IMR-90 (cell line): Measurements from ENCODE around the gene SLC25A30. TPM values are rescaled to one million over a fixed set of nuclear protein-coding genes. Genes with fewer than 3 reads are reported as not detected.
"Not testable (repeated sequence)": the region's sequence is repeated elsewhere in the genome, so short reads cannot be mapped to it uniquely, and the experiment has no call there.

ENCODE experiments used
- ATAC-seq: fragments of 200-7000 bp; cut with Tn5 transposase; 2 replicates; pipeline ENCODE4 v1.9.1; 2020; ENCODE audit warnings: low read depth, mild to moderate bottlenecking, moderate library complexity
- BruUV-seq: library from RNA; stranded (reverse); fragments of 400-500 nt; replicated peaks from 2 replicates; lab custom pipeline; 2021; lab: Mats Ljungman, UMichigan
- CTCF ChIA-PET: fragments of 300-600 bp; formaldehyde crosslinking; extraction: SDS; loops from one replicate; lab custom pipeline; 2021; ENCODE audit warnings: antibody characterized with exemption; lab: Yijun Ruan, JAX
- POLR2A ChIA-PET: fragments of 300-600 bp; sonication (Branson Sonifier 250); formaldehyde crosslinking; loops from one replicate; lab custom pipeline; 2022; ENCODE audit warnings: antibody characterized with exemption; ENCODE audit not compliant: unreplicated experiment; lab: Charles Lee
- DNase-seq: peaks from one replicate; pipeline ENCODE4 v3.0.0; 2013
- H2AFZ ChIP-seq: replicated peaks from 2 replicates; pipeline ENCODE3; 2013; ENCODE audit warnings: low read length, mild to moderate bottlenecking; ENCODE audit not compliant: poor library complexity
- H2AK5ac ChIP-seq: 2 replicates; pipeline ENCODE4 v1.6.1; 2013; ENCODE audit warnings: low read depth, low read length, inconsistent platforms
- H2AK9ac ChIP-seq: replicated peaks from 2 replicates; pipeline ENCODE3; 2013; ENCODE audit warnings: mild to moderate bottlenecking, low read depth, low read length, moderate library complexity; ENCODE audit not compliant: poor library complexity
- H2BK120ac ChIP-seq: 2 replicates; pipeline ENCODE4 v1.6.1; 2013; ENCODE audit warnings: low read depth, low read length, inconsistent platforms
- H2BK15ac ChIP-seq: 3 replicates; pipeline ENCODE4 v1.6.1; 2013; ENCODE audit warnings: low read depth, low read length, inconsistent platforms
- H2BK20ac ChIP-seq: 2 replicates; pipeline ENCODE4 v1.6.1; 2013; ENCODE audit warnings: low read depth, mild to moderate bottlenecking, inconsistent platforms, low read length, moderate library complexity
- H2BK5ac ChIP-seq: 2 replicates; pipeline ENCODE4 v1.6.1; 2013; ENCODE audit warnings: mild to moderate bottlenecking, low read depth, low read length, inconsistent platforms; ENCODE audit not compliant: poor library complexity, severe bottlenecking
- H3K14ac ChIP-seq: replicated peaks from 2 replicates; pipeline ENCODE4 v1.6.1; 2013; ENCODE audit warnings: low read depth, low read length, inconsistent platforms
- H3K18ac ChIP-seq: 2 replicates; pipeline ENCODE4 v1.6.1; 2013; ENCODE audit warnings: low read depth, low read length, control low read depth
- H3K23ac ChIP-seq: 2 replicates; pipeline ENCODE4 v1.6.1; 2013; ENCODE audit warnings: low read depth, low read length, inconsistent platforms
- H3K27ac ChIP-seq: 2 replicates; pipeline ENCODE4 v1.5.1; 2013; ENCODE audit warnings: mild to moderate bottlenecking, control low read depth, low read length; ENCODE audit not compliant: insufficient read depth
- H3K27me3 ChIP-seq: 2 replicates; pipeline ENCODE4 v1.6.1; 2013; ENCODE audit warnings: low read length; ENCODE audit not compliant: control insufficient read depth, insufficient read depth
- H3K36me3 ChIP-seq: 2 replicates; pipeline ENCODE4 v1.6.1; 2013; ENCODE audit warnings: low read length, mixed read lengths; ENCODE audit not compliant: control insufficient read depth, insufficient read depth
- H3K4ac ChIP-seq: 2 replicates; pipeline ENCODE4 v1.6.1; 2013; ENCODE audit warnings: low read depth, low read length, inconsistent platforms
- H3K4me1 ChIP-seq: 2 replicates; pipeline ENCODE4 v1.6.1; 2013; ENCODE audit warnings: low read length, mixed read lengths; ENCODE audit not compliant: control insufficient read depth, insufficient read depth
- H3K4me2 ChIP-seq: 2 replicates; pipeline ENCODE4 v1.6.1; 2013; ENCODE audit warnings: low read depth, mild to moderate bottlenecking, control low read depth, low read length, moderate library complexity
- H3K4me3 ChIP-seq: 2 replicates; pipeline ENCODE4 v1.5.1; 2013; ENCODE audit warnings: low read depth, mild to moderate bottlenecking, control low read depth, low read length, moderate library complexity; ENCODE audit not compliant: insufficient read depth
- H3K56ac ChIP-seq: 2 replicates; pipeline ENCODE4 v1.6.1; 2013; ENCODE audit warnings: low read length, inconsistent platforms; ENCODE audit not compliant: insufficient read depth; ENCODE audit errors: extremely low read depth
- H3K79me1 ChIP-seq, 2 experiments: 2 replicates each; pipeline ENCODE4 v1.6.1; 2013; ENCODE audit warnings: low read length in 2 of 2, inconsistent platforms in 1 of 2, low read depth in 1 of 2
- H3K9ac ChIP-seq: 2 replicates; pipeline ENCODE4 v1.6.1; 2013; ENCODE audit warnings: low read depth, low read length, control low read depth
- H3K9me1 ChIP-seq: 2 replicates; pipeline ENCODE4 v1.6.1; 2013; ENCODE audit warnings: low read length, inconsistent platforms; ENCODE audit not compliant: insufficient read depth
- H3K9me3 ChIP-seq: 2 replicates; pipeline ENCODE4 v1.6.1; 2013; ENCODE audit warnings: low read length; ENCODE audit not compliant: control insufficient read depth, insufficient read depth
- H4K20me1 ChIP-seq: 2 replicates; pipeline ENCODE4 v1.6.1; 2013; ENCODE audit warnings: low read length, inconsistent platforms; ENCODE audit not compliant: insufficient read depth
- H4K5ac ChIP-seq: 2 replicates; pipeline ENCODE4 v1.6.1; 2013; ENCODE audit warnings: mild to moderate bottlenecking, low read depth, low read length, control low read depth
- H4K8ac ChIP-seq, 2 experiments: 2 replicates each; pipeline ENCODE4 v1.6.1; 2013; ENCODE audit warnings: low read depth in 2 of 2, low read length in 2 of 2, control low read depth in 1 of 2, inconsistent platforms in 1 of 2
- H4K91ac ChIP-seq: 2 replicates; pipeline ENCODE4 v1.6.1; 2013; ENCODE audit warnings: low read depth, low read length, inconsistent platforms; ENCODE audit not compliant: insufficient read depth
- WGBS, 2 experiments: methylation state at CpG; one replicate each; pipeline versions ENCODE4 v1.1.5 to v1.1.7; 2013; ENCODE audit warnings: missing lambda C conversion rate in 2 of 2; ENCODE audit not compliant: insufficient read length in 1 of 2; ENCODE audit errors: extremely low coverage in 2 of 2; 5-methylcytosine and 5-hydroxymethylcytosine counted together
- dilution Hi-C: fragments of 300-500 bp; cut with HindIII; formaldehyde crosslinking; loops from one replicate; pipeline ENCODE4 v1.14.3; 2018; ENCODE audit warnings: low sequenced_read_pairs; ENCODE audit not compliant: unreplicated experiment
- in situ Hi-C: fragments of 300-500 bp; cut with MboI; formaldehyde crosslinking; loops from 3 replicates; pipeline ENCODE4 v1.14.3; 2019; ENCODE audit warnings: low sequenced_read_pairs, inconsistent platforms, mixed read lengths
- intact Hi-C: fragments of 100-400 bp; cut with micrococcal nuclease; formaldehyde crosslinking; loops from 2 replicates; pipeline ENCODE4 v1.10.0; 2022
- polyA plus RNA-seq, 3 experiments: library from polyadenylated mRNA; depleted of rRNA; stranded (reverse); fragments of >200 nt; gene quantifications; 2 replicates each; pipeline ENCODE4 v1.2.3, GENCODE V29; 2012; ENCODE audit warnings: low replicate concordance in 1 of 3
- total RNA-seq: library from RNA; depleted of rRNA; stranded (reverse); fragments of >200 nt; gene quantifications from 2 replicates; pipeline ENCODE4 v1.2.3, GENCODE V29; 2012

Gene SLC25A30
- total and polyA plus RNA-seq, 2 of the 4 experiments (the other 2 are of a cell fraction): 9.9 to 19.4 TPM

- H4K20me1 ChIP-seq, H2AFZ ChIP-seq, H2BK15ac ChIP-seq, H3K4ac ChIP-seq, H2AK5ac ChIP-seq, POLR2A ChIA-PET, DNase-seq, H3K9me3 ChIP-seq, H3K36me3 ChIP-seq, H3K4me3 ChIP-seq, H3K14ac ChIP-seq, H2AK9ac ChIP-seq, H3K4me1 ChIP-seq, H2BK5ac ChIP-seq, H4K5ac ChIP-seq, H3K79me1 ChIP-seq, ATAC-seq, in situ Hi-C loops, H2BK20ac ChIP-seq, CTCF ChIA-PET, H3K18ac ChIP-seq, H3K9ac ChIP-seq, H4K8ac ChIP-seq, H3K4me2 ChIP-seq, H3K9me1 ChIP-seq, H3K23ac ChIP-seq, intact Hi-C loops, H4K91ac ChIP-seq, H3K56ac ChIP-seq, H3K27me3 ChIP-seq, H2BK120ac ChIP-seq, H3K27ac ChIP-seq, dilution Hi-C loops: not testable (repeated sequence)
- 98% methylated on average over 7 of the region's 8 CpGs; no CpG with 5 or more reads in 1 of the 2 experiments for WGBS, 2 experiments
- BruUV-seq: TSS peak; percentile 45
These were observed 39.4 kb downstream of the SLC25A30 start for GRCh38 chr13:45378786-45379185.

GRCh38 chr13:45377314-45377713 is 40.9 kb downstream of the SLC25A30 start:
- H3K4ac ChIP-seq, BruUV-seq, in situ Hi-C loops, H4K20me1 ChIP-seq, H3K79me1 ChIP-seq, ATAC-seq, H3K9ac ChIP-seq, H3K56ac ChIP-seq, H3K14ac ChIP-seq, H2BK20ac ChIP-seq, H4K91ac ChIP-seq, H2AFZ ChIP-seq, H3K23ac ChIP-seq, H2AK9ac ChIP-seq, DNase-seq, H3K18ac ChIP-seq, intact Hi-C loops, H3K27me3 ChIP-seq, H2BK15ac ChIP-seq, H2BK5ac ChIP-seq, H3K4me3 ChIP-seq, H3K4me2 ChIP-seq, H4K8ac ChIP-seq, H3K9me3 ChIP-seq, POLR2A ChIA-PET, H3K9me1 ChIP-seq, H2AK5ac ChIP-seq, H3K4me1 ChIP-seq, H3K27ac ChIP-seq, H2BK120ac ChIP-seq, H4K5ac ChIP-seq, H3K36me3 ChIP-seq, dilution Hi-C loops, CTCF ChIA-PET: not testable (repeated sequence)
- no CpG with 5 or more reads among the region's 12 CpGs for WGBS, 2 experiments
